Tibial nerve (tissue), 3 donors: ENCODE data around the gene MRPS27.

Source experiments
- POLR2A ChIP-seq, 2 donors: fragments of 450-650 bp; IDR thresholded peaks; one replicate each; pipeline ENCODE4 v1.6.1; 2017; ENCODE audit warnings: antibody characterized with exemption in 2 of 2, mild to moderate bottlenecking in 2 of 2, moderate library complexity in 2 of 2
- TF ChIP-seq, protein P1 (sequence below), 5 experiments: fragments of 200-600 bp in 3 of 5; fragments of 450-650 bp in 2 of 5; sonication (generic) in 3 of 5; IDR thresholded peaks; one replicate each; pipeline ENCODE4 v1.5.1; 2016 to 2019; ENCODE audit warnings: antibody characterized with exemption in 5 of 5, mild to moderate bottlenecking in 3 of 5, moderate library complexity in 2 of 5

GRCh38 chr5:72208324-72208926, 111.6 kb downstream of the MRPS27 start:
- TF ChIP-seq, protein P1, sequence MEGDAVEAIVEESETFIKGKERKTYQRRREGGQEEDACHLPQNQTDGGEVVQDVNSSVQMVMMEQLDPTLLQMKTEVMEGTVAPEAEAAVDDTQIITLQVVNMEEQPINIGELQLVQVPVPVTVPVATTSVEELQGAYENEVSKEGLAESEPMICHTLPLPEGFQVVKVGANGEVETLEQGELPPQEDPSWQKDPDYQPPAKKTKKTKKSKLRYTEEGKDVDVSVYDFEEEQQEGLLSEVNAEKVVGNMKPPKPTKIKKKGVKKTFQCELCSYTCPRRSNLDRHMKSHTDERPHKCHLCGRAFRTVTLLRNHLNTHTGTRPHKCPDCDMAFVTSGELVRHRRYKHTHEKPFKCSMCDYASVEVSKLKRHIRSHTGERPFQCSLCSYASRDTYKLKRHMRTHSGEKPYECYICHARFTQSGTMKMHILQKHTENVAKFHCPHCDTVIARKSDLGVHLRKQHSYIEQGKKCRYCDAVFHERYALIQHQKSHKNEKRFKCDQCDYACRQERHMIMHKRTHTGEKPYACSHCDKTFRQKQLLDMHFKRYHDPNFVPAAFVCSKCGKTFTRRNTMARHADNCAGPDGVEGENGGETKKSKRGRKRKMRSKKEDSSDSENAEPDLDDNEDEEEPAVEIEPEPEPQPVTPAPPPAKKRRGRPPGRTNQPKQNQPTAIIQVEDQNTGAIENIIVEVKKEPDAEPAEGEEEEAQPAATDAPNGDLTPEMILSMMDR (IDR thresholded peaks at IDR 0.05) = no peak
- TF ChIP-seq POLR2A (IDR thresholded peaks at IDR 0.05) = no peak
